Measurements from ENCODE around the gene GBF1.

Gene GBF1

DNA sequence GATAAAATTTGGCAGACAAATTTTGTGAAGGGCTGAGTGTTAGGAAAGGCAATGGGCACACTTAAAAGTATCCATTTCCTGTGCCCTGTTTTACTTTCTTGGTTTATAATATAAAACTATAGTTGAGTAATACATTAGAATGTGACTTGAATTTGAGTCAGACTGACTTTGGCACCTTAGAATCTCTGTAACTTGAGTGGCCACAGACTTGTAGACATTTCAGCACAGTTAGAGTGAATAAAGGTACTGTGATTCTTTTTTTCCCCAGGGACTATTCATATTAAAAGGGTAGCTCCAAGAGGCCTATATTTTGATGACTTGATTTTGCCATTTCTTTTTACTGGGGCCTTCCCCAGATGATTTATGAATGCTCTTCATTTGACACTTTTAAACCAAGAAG, 22.4 kb downstream of the GBF1 start:
- H3K14ac ChIP-seq (ENCODE audit: low read length), result no peak overlapping the region
- H3K79me1 ChIP-seq (ENCODE audit: low read depth, low read length), result peaks cover 2% of the 10 kb centered on the region
- no peaks in the 10 kb centered on the region for H3K9me3 ChIP-seq (replicated peaks in 1 of 2; ENCODE audit: control insufficient read depth in 2 of 2, insufficient read depth in 1 of 2, low read depth in 1 of 2, low read length in 2 of 2)
- H2BK15ac ChIP-seq (ENCODE audit: low read length), result no peak overlapping the region
- H3K18ac ChIP-seq (ENCODE audit: low read length), result no peak overlapping the region
- no peak overlapping the region for H3K4me2 ChIP-seq (ENCODE audit: insufficient read depth, low read length, poor library complexity, severe bottlenecking)
- no peak overlapping the region for H3K4me3 ChIP-seq (ENCODE audit: low read length in 2 of 2)
- H4K91ac ChIP-seq (ENCODE audit: low read depth, low read length, poor library complexity), result no peak overlapping the region
- no peak overlapping the region for H2BK12ac ChIP-seq (ENCODE audit: low read length)
- H3K36me3 ChIP-seq (replicated peaks in 1 of 2; ENCODE audit: control insufficient read depth in 2 of 2, insufficient read depth in 2 of 2, low read length in 2 of 2), result peaks cover 0 to 31% of the 10 kb centered on the region in 2 donors
- H4K8ac ChIP-seq (ENCODE audit: low read depth, low read length), result no peak overlapping the region
- no peak overlapping the region for H2AFZ ChIP-seq (ENCODE audit: low read length)
- H3K27ac ChIP-seq (replicated peaks; ENCODE audit: low read length), result no peak overlapping the region
- no peaks in the 10 kb centered on the region for H3K4me1 ChIP-seq (ENCODE audit: control insufficient read depth in 2 of 2, insufficient read depth in 1 of 2, low read depth in 1 of 2, low read length in 2 of 2)
- no peak overlapping the region for H3K9ac ChIP-seq (ENCODE audit: low read depth, low read length, poor library complexity)
- H3K23ac ChIP-seq (ENCODE audit: low read depth, low read length, poor library complexity), result no peak overlapping the region
- H2AK5ac ChIP-seq (ENCODE audit: low read depth, low read length), result no peak overlapping the region
- H3K27me3 ChIP-seq (ENCODE audit: control insufficient read depth in 3 of 3, insufficient read depth in 3 of 3, low read depth in 1 of 3, low read length in 3 of 3), result no peaks in the 10 kb centered on the region
- DNase-seq (ENCODE audit: low spot score), result no peak
- H2BK120ac ChIP-seq (ENCODE audit: low read depth, low read length), result no peak overlapping the region
- H2BK5ac ChIP-seq (ENCODE audit: low read length), result no peak overlapping the region
- no peak overlapping the region for H3K4ac ChIP-seq (ENCODE audit: low read length)

DNA sequence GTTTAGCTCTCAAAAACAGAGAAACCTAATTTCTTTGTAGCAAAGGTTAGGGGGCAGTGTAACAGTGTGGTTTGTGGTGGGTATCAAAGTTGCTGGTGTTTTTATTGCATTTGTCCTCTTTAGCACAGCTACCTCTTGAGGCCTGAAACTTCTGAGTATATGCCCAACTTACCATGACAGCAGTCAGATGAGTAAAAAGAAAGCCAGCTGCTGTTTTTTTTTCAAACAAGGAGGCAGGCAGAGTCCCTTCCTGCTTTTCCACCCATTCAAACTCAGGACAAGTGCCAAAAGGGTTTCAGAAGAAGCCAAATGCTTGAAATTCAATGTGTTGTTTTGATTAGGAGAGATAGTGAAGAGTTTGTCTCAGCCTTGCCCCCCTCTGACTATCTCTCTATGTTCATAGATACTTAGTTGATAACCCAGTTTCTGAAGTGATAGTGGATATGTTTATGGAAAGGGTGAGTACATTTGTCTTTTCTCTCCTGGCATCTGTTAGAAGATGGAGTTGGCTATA, 23.1 kb downstream of the GBF1 start:
- H3K4me3 ChIP-seq (ENCODE audit: low read length in 2 of 2), result no peak overlapping the region
- H3K27ac ChIP-seq (replicated peaks; ENCODE audit: low read length), result no peak overlapping the region
- no peak overlapping the region for H3K23ac ChIP-seq (ENCODE audit: low read depth, low read length, poor library complexity)
- peaks cover 0 to 24% of the 10 kb centered on the region in 2 donors for H3K36me3 ChIP-seq (replicated peaks in 1 of 2; ENCODE audit: control insufficient read depth in 2 of 2, insufficient read depth in 2 of 2, low read length in 2 of 2)
- H3K9me3 ChIP-seq (replicated peaks in 1 of 2; ENCODE audit: control insufficient read depth in 2 of 2, insufficient read depth in 1 of 2, low read depth in 1 of 2, low read length in 2 of 2), result no peaks in the 10 kb centered on the region
- no peak overlapping the region for H2BK15ac ChIP-seq (ENCODE audit: low read length)
- H3K27me3 ChIP-seq (ENCODE audit: control insufficient read depth in 3 of 3, insufficient read depth in 3 of 3, low read depth in 1 of 3, low read length in 3 of 3), result no peaks in the 10 kb centered on the region
- no peaks in the 10 kb centered on the region for H3K4me1 ChIP-seq (ENCODE audit: control insufficient read depth in 2 of 2, insufficient read depth in 1 of 2, low read depth in 1 of 2, low read length in 2 of 2)
- H3K4me2 ChIP-seq (ENCODE audit: insufficient read depth, low read length, poor library complexity, severe bottlenecking), result no peak overlapping the region
- no peak overlapping the region for H2AFZ ChIP-seq (ENCODE audit: low read length)
- H3K18ac ChIP-seq (ENCODE audit: low read length), result no peak overlapping the region
- no peak overlapping the region for H2BK5ac ChIP-seq (ENCODE audit: low read length)
- no peak overlapping the region for H2AK5ac ChIP-seq (ENCODE audit: low read depth, low read length)
- peaks cover 3% of the 10 kb centered on the region for H3K79me1 ChIP-seq (ENCODE audit: low read depth, low read length)
- no peak for DNase-seq (ENCODE audit: low spot score)
- H3K4ac ChIP-seq (ENCODE audit: low read length), result no peak overlapping the region
- no peak overlapping the region for H3K9ac ChIP-seq (ENCODE audit: low read depth, low read length, poor library complexity)
- no peak overlapping the region for H4K8ac ChIP-seq (ENCODE audit: low read depth, low read length)
- no peak overlapping the region for H3K14ac ChIP-seq (ENCODE audit: low read length)
- no peak overlapping the region for H2BK120ac ChIP-seq (ENCODE audit: low read depth, low read length)
- no peak overlapping the region for H2BK12ac ChIP-seq (ENCODE audit: low read length)
- H4K91ac ChIP-seq (ENCODE audit: low read depth, low read length, poor library complexity), result no peak overlapping the region

DNA sequence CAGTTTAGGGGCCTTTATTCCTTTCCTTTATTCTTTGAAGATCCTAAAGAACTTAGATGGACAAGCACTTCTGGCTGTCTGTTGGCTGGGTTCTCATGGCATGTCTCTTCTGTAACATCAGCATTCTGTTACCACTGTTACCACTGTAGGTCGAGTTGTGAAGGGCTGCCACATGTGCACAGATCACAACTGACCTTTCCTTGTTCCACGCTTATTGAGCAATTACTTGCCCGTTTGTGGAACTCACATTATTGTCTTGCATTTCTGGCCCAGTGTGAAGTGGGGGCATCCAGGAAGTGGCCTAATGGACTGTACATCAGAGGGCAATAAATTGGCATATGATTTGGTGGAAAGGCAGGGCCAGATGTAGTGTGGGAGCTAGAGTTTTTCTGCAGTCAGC, 23.7 kb downstream of the GBF1 start:
- H3K27ac ChIP-seq (replicated peaks; ENCODE audit: low read length), result no peak overlapping the region
- DNase-seq (ENCODE audit: low spot score), result no peak
- no peaks in the 10 kb centered on the region for H3K4me1 ChIP-seq (ENCODE audit: control insufficient read depth in 2 of 2, insufficient read depth in 1 of 2, low read depth in 1 of 2, low read length in 2 of 2)
- H2AK5ac ChIP-seq (ENCODE audit: low read depth, low read length), result no peak overlapping the region
- no peak overlapping the region for H2BK120ac ChIP-seq (ENCODE audit: low read depth, low read length)
- no peak overlapping the region for H3K18ac ChIP-seq (ENCODE audit: low read length)
- H3K14ac ChIP-seq (ENCODE audit: low read length), result no peak overlapping the region
- no CpG with 5 or more reads among the region's 3 CpGs for WGBS, 2 donors (ENCODE audit: extremely low coverage in 2 of 2, insufficient read length in 2 of 2, insufficient replicate concordance in 1 of 2)
- no peak overlapping the region for H2BK12ac ChIP-seq (ENCODE audit: low read length)
- H3K9me3 ChIP-seq (replicated peaks in 1 of 2; ENCODE audit: control insufficient read depth in 2 of 2, insufficient read depth in 1 of 2, low read depth in 1 of 2, low read length in 2 of 2), result no peaks in the 10 kb centered on the region
- H4K91ac ChIP-seq (ENCODE audit: low read depth, low read length, poor library complexity), result no peak overlapping the region
- no peak overlapping the region for H3K4me3 ChIP-seq (ENCODE audit: low read length in 2 of 2)
- no peak overlapping the region for H3K4ac ChIP-seq (ENCODE audit: low read length)
- peaks cover 0 to 18% of the 10 kb centered on the region in 2 donors for H3K36me3 ChIP-seq (replicated peaks in 1 of 2; ENCODE audit: control insufficient read depth in 2 of 2, insufficient read depth in 2 of 2, low read length in 2 of 2)
- H3K79me1 ChIP-seq (ENCODE audit: low read depth, low read length), result peaks cover 3% of the 10 kb centered on the region
- no peak overlapping the region for H3K23ac ChIP-seq (ENCODE audit: low read depth, low read length, poor library complexity)
- H2BK15ac ChIP-seq (ENCODE audit: low read length), result no peak overlapping the region
- H2AFZ ChIP-seq (ENCODE audit: low read length), result no peak overlapping the region
- H3K9ac ChIP-seq (ENCODE audit: low read depth, low read length, poor library complexity), result no peak overlapping the region
- H4K8ac ChIP-seq (ENCODE audit: low read depth, low read length), result no peak overlapping the region
- H3K4me2 ChIP-seq (ENCODE audit: insufficient read depth, low read length, poor library complexity, severe bottlenecking), result no peak overlapping the region
- no peaks in the 10 kb centered on the region for H3K27me3 ChIP-seq (ENCODE audit: control insufficient read depth in 3 of 3, insufficient read depth in 3 of 3, low read depth in 1 of 3, low read length in 3 of 3)
- H2BK5ac ChIP-seq (ENCODE audit: low read length), result no peak overlapping the region

DNA sequence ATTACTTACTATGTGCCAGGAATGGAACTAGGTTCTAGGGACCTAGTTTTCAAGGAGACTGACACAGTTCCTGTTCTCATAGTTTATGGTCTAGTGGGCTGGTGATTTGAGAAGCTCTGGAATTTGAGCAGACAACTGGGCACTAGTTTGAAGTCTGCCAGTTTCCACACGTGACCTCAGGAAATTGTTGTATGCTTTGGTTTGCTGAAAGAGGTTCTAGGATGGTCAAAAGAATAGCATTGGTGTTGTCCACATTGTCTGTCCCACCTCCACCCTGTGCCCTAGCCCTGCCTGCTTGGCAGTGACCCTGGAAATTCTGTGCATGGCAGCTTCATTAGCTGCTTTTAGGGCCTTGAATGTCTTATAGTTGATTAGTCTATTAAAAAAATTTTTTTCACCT, 28.7 kb downstream of the GBF1 start:
- Histone ChIP-seq H3K27ac (replicated peaks; ENCODE audit: low read length) (no peak overlapping the region), H3K36me3 (replicated peaks in 1 of 2; ENCODE audit: control insufficient read depth in 2 of 2, insufficient read depth in 2 of 2, low read length in 2 of 2) (peaks cover 0 to 18% of the 10 kb centered on the region in 2 donors), H2BK15ac (ENCODE audit: low read length) (no peak overlapping the region), H3K27me3 (ENCODE audit: control insufficient read depth in 3 of 3, insufficient read depth in 3 of 3, low read depth in 1 of 3, low read length in 3 of 3) (no peaks in the 10 kb centered on the region), H3K4me2 (ENCODE audit: insufficient read depth, low read length, poor library complexity, severe bottlenecking) (no peak overlapping the region), H3K4ac (ENCODE audit: low read length) (no peak overlapping the region), H2AK5ac (ENCODE audit: low read depth, low read length) (no peak overlapping the region), H3K9ac (ENCODE audit: low read depth, low read length, poor library complexity) (no peak overlapping the region), H3K4me3 (ENCODE audit: low read length in 2 of 2) (no peak overlapping the region), H2BK12ac (ENCODE audit: low read length) (no peak overlapping the region), H3K9me3 (replicated peaks in 1 of 2; ENCODE audit: control insufficient read depth in 2 of 2, insufficient read depth in 1 of 2, low read depth in 1 of 2, low read length in 2 of 2) (peaks cover 0 to 2% of the 10 kb centered on the region in 2 donors), H4K8ac (ENCODE audit: low read depth, low read length) (no peak overlapping the region), H2BK120ac (ENCODE audit: low read depth, low read length) (no peak overlapping the region), H3K4me1 (ENCODE audit: control insufficient read depth in 2 of 2, insufficient read depth in 1 of 2, low read depth in 1 of 2, low read length in 2 of 2) (no peaks in the 10 kb centered on the region), H3K23ac (ENCODE audit: low read depth, low read length, poor library complexity) (no peak overlapping the region), H3K18ac (ENCODE audit: low read length) (no peak overlapping the region), H2AFZ (ENCODE audit: low read length) (no peak overlapping the region), H3K14ac (ENCODE audit: low read length) (no peak overlapping the region), H4K91ac (ENCODE audit: low read depth, low read length, poor library complexity) (no peak overlapping the region), H2BK5ac (ENCODE audit: low read length) (no peak overlapping the region), H3K79me1 (ENCODE audit: low read depth, low read length) (peaks cover 2% of the 10 kb centered on the region)
- WGBS, 2 donors (ENCODE audit: extremely low coverage in 2 of 2, insufficient read length in 2 of 2, insufficient replicate concordance in 1 of 2), result no CpG with 5 or more reads among the region's 1 CpG
- DNase-seq (ENCODE audit: low spot score), result no peak
